Adrenal gland (tissue), 12 donors: ENCODE results near the gene MYLK. TPM values are rescaled to one million over a fixed set of nuclear protein-coding genes. Genes with fewer than 3 reads are reported as not detected.

ENCODE experiments used
- DNase-seq, 7 donors: peaks; one replicate each; pipeline ENCODE4 v3.0.0-alpha.2; 2019 to 2020
- H3K27ac ChIP-seq, 5 donors: fragments of 200-600 bp; sonication (generic) in 4 of 5; 1 replicate in 3 of 5; 2 replicates in 2 of 5; pipeline versions ENCODE4 v1.5.1 to v1.8.0; 2016 to 2020; ENCODE audit warnings: mild to moderate bottlenecking in 1 of 5
- H3K27me3 ChIP-seq: fragments of 200-600 bp; 2 replicates; pipeline ENCODE4 v1.8.0; 2021
- H3K36me3 ChIP-seq, 2 donors: fragments of 200-600 bp; replicated peaks in 1 of 2; 1 replicate in 1 of 2; 2 replicates in 1 of 2; pipeline versions ENCODE4 v1.5.1 to v1.8.0; 2018 to 2022
- H3K4me1 ChIP-seq, 2 donors: fragments of 200-600 bp; replicated peaks in 1 of 2; 1 replicate in 1 of 2; 2 replicates in 1 of 2; pipeline versions ENCODE4 v1.5.1 to v1.8.0; 2018 to 2021
- H3K4me3 ChIP-seq, 4 donors: fragments of 200-600 bp; sonication (generic) in 3 of 4; one replicate each; pipeline ENCODE4 v1.5.1; 2016 to 2018
- H3K9me3 ChIP-seq, 3 donors: fragments of 200-600 bp; sonication (generic) in 1 of 3; replicated peaks in 1 of 3; 1 replicate in 2 of 3; 2 replicates in 1 of 3; pipeline versions ENCODE4 v1.5.1 to v1.8.0; 2016 to 2021
- CTCF ChIP-seq, 6 experiments: fragments of 450-650 bp in 4 of 6; fragments of 200-600 bp in 2 of 6; sonication (generic) in 1 of 6; IDR thresholded peaks; 1 replicate in 5 of 6; 2 replicates in 1 of 6; pipeline versions ENCODE4 v1.5.1 to v1.8.0; 2016 to 2021; ENCODE audit warnings: antibody characterized with exemption in 6 of 6, mild to moderate bottlenecking in 2 of 6, moderate library complexity in 1 of 6
- POLR2A ChIP-seq, 2 donors: fragments of 450-650 bp; IDR thresholded peaks; one replicate each; pipeline ENCODE4 v1.6.1; 2017; ENCODE audit warnings: antibody characterized with exemption in 2 of 2, mild to moderate bottlenecking in 2 of 2, moderate library complexity in 1 of 2
- WGBS, 4 donors: extraction: QIAGEN DNeasy Blood & Tissue Kit in 2 of 4; methylation state at CpG; one replicate each; pipeline versions ENCODE4 v1.1.5 to v1.1.7; 2013 to 2017; 5-methylcytosine and 5-hydroxymethylcytosine counted together
- intact Hi-C, 2 donors: fragments of 100-400 bp; cut with DNase I; formaldehyde crosslinking; loops; one replicate each; pipeline versions ENCODE4 v1.14.1 to v1.15.0; 2022 to 2023
- polyA plus RNA-seq, 3 donors: library from polyadenylated mRNA; stranded (reverse); fragments of 200-250 nt in 2 of 3; fragments of 350-450 nt in 1 of 3; fragmentation: Illumina TruSeq in 1 of 3; extraction: RNeasy Lipid Tissue Mini Kit (QIAGEN cat#74804) in 1 of 3; gene quantifications; one replicate each; pipeline ENCODE4 v1.2.3, GENCODE V29; 2013 to 2014
- total RNA-seq, 9 donors: library from RNA; depleted of rRNA in 4 of 9; stranded (reverse); fragments of >200 nt in 4 of 9; fragments of 120-200 nt in 1 of 9; fragmentation: NEBNext Ultra II Directional in 1 of 9; extraction: Animal tissue kit (Norgen Biotek cat#: 25700) in 1 of 9; gene quantifications; one replicate each; pipeline versions ENCODE4 v1.1.0 to v1.2.4, GENCODE V29; 2013 to 2023
- donor health status: healthy with polysubstance abuse.
- donor health status: Bipolar disorder and iron deficiency.
- donor health status: DM: yes; HTN: yes; CAD: no.
- donor health status: DM: no; HTN: no; CAD: no.
- donor health status: DM: no; HTN: no; CAD: no.
- donor health status: DM: yes; HTN: yes; CAD: no.

The MYLK gene
- total and polyA plus RNA-seq, 12 donors: 13.3 to 124 (median 53.8) TPM

- no peak for DNase-seq
- WGBS, 4 donors: 76 to 88% (median 80%) methylated on average over 3 to 4 of the region's 4 CpGs
- intact Hi-C loops: no loop called here
Observed at GRCh38 chr3:123842711-123843110, 41.4 kb downstream of the MYLK start.

DNA sequence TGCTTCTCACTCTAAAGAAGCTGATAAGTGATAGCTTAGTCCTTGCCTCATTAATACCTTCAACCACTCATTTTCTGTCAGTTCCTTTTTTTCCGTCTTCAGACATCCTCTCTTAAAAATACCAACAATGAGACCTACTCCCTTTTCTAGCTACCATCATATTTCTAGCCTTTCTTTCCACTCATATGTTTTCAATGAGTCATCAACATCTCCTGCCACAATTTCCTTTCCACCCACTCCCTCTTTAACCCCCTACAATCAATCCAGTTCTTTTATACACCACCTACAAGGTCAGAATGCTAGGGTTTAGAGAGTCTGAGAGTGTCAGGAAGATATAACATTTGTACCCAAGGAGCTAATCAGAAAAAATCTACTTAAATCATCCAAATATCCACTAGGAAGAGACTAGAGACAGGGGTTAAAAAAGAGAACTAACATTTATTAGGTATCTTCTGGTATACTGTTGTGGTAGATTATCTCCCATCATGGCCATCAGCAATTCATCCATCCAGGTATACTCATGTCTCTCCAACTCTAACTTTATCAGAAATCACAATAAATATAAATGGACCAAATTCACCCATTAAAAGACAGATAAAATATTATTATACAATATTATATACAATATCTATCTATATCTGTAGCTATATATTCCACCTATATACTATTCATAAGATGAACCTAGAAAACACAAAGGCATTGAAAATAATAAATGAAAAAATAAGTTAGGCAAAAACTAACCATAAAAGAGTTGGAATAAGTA lies 42.5 kb downstream of the MYLK start:
- no peak for DNase-seq
- Histone ChIP-seq H3K4me1 (no peaks in the 10 kb centered on the region), H3K36me3 (no peaks in the 10 kb centered on the region), H3K4me3 (no peak overlapping the region), H3K27me3 (no peaks in the 10 kb centered on the region), H3K27ac (no peak overlapping the region), H3K9me3 (peaks cover 0 to 9% (median 0%) of the 10 kb centered on the region in 3 donors)
- intact Hi-C loops: no loop called here
- TF ChIP-seq CTCF (IDR thresholded peaks at IDR 0.05) (no peak), POLR2A (IDR thresholded peaks at IDR 0.05) (no peak)
- 67 to 81% (median 77%) methylated on average over 1 of the region's 1 CpG for WGBS, 4 donors

More at GRCh38 chr3:123842711-123843110, 41.4 kb downstream of the MYLK start:
- TF ChIP-seq CTCF (IDR thresholded peaks at IDR 0.05) (no peak), POLR2A (IDR thresholded peaks at IDR 0.05) (no peak)
- Histone ChIP-seq H3K4me3 (no peak overlapping the region), H3K36me3 (no peaks in the 10 kb centered on the region), H3K27ac (no peak overlapping the region), H3K4me1 (no peaks in the 10 kb centered on the region), H3K9me3 (peaks cover 0 to 13% (median 0%) of the 10 kb centered on the region in 3 donors), H3K27me3 (no peaks in the 10 kb centered on the region)

DNA sequence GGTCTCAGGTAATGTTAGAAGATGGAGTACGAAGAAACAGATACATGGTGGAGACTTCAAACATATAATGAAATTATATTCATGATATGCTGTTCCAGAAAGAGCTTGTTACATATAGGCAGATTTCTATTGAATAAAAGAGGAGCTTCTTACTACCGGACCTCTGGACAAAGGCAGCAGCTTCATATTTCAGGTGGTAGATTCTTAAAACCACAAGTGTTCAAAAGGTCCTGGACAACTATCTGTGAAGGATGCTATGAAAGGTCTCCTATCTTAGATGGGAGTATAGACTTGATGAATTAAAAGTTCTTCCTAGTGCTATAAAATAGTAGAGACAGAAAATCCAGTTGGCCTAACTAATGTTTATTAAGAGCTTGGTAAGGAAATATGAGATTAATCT lies 43.2 kb downstream of the MYLK start:
- intact Hi-C loops: no loop called here

GRCh38 chr3:123837858-123838257 lies 46.3 kb downstream of the MYLK start:
- Histone ChIP-seq H3K27ac (no peak overlapping the region), H3K4me3 (no peak overlapping the region), H3K36me3 (no peaks in the 10 kb centered on the region), H3K27me3 (peaks cover 5% of the 10 kb centered on the region), H3K9me3 (peaks cover 0 to 9% (median 0%) of the 10 kb centered on the region in 3 donors), H3K4me1 (no peaks in the 10 kb centered on the region)
- TF ChIP-seq CTCF (IDR thresholded peaks at IDR 0.05) (no peak), POLR2A (IDR thresholded peaks at IDR 0.05) (no peak)
- intact Hi-C loops: no loop called here
- DNase-seq: no peak

More for the DNA sequence above, 43.2 kb downstream of the MYLK start:
- no peak for DNase-seq
- Histone ChIP-seq H3K27me3 (peaks cover 4% of the 10 kb centered on the region), H3K4me3 (no peak overlapping the region), H3K4me1 (no peaks in the 10 kb centered on the region), H3K36me3 (no peaks in the 10 kb centered on the region), H3K27ac (no peak overlapping the region), H3K9me3 (peaks cover 0 to 9% (median 0%) of the 10 kb centered on the region in 3 donors)
- 80 to 88% (median 83%) methylated on average over 2 of the region's 2 CpGs for WGBS, 4 donors
- TF ChIP-seq CTCF (IDR thresholded peaks at IDR 0.05): no peak
- TF ChIP-seq POLR2A (IDR thresholded peaks at IDR 0.05): no peak
